Liver (tissue), 9 donors: Measurements from ENCODE around the gene ACTN4. TPM values are rescaled to one million over a fixed set of nuclear protein-coding genes. Genes with fewer than 3 reads are reported as not detected.

ENCODE experiments used
- DNase-seq: peaks from one replicate; pipeline ENCODE4 v3.0.0-alpha.2; 2017; ENCODE audit warnings: low spot score
- H3K27ac ChIP-seq, 2 donors: one replicate each; pipeline ENCODE4 v1.7.0; 2013; ENCODE audit warnings: inconsistent platforms in 2 of 2, low read length in 2 of 2, control low read depth in 1 of 2, low read depth in 1 of 2, mild to moderate bottlenecking in 1 of 2
- H3K27me3 ChIP-seq, 4 donors: one replicate each; pipeline versions ENCODE4 v1.6.1 to v1.7.0; 2013; ENCODE audit warnings: low read length in 3 of 4, inconsistent platforms in 1 of 4, mild to moderate bottlenecking in 1 of 4, moderate library complexity in 1 of 4; ENCODE audit not compliant: control insufficient read depth in 4 of 4, insufficient read depth in 4 of 4
- H3K36me3 ChIP-seq, 4 donors: one replicate each; pipeline versions ENCODE4 v1.6.1 to v1.7.0; 2013; ENCODE audit warnings: low read length in 3 of 4, mild to moderate bottlenecking in 3 of 4, low read depth in 1 of 4, moderate library complexity in 1 of 4; ENCODE audit not compliant: control insufficient read depth in 4 of 4, insufficient read depth in 3 of 4
- H3K4me1 ChIP-seq, 4 donors: one replicate each; pipeline versions ENCODE4 v1.6.1 to v1.7.0; 2013; ENCODE audit warnings: low read length in 3 of 4, mild to moderate bottlenecking in 3 of 4, moderate library complexity in 1 of 4; ENCODE audit not compliant: control insufficient read depth in 4 of 4, insufficient read depth in 4 of 4
- H3K4me3 ChIP-seq, 3 donors: one replicate each; pipeline versions ENCODE4 v1.6.1 to v1.7.0; 2013; ENCODE audit warnings: low read length in 3 of 3, control low read depth in 1 of 3, low read depth in 1 of 3, mild to moderate bottlenecking in 1 of 3
- H3K9ac ChIP-seq, 2 donors: one replicate each; pipeline ENCODE4 v1.7.0; 2013; ENCODE audit warnings: low read length in 2 of 2, mild to moderate bottlenecking in 2 of 2, moderate library complexity in 2 of 2, control low read depth in 1 of 2, low read depth in 1 of 2
- H3K9me3 ChIP-seq, 4 donors: one replicate each; pipeline versions ENCODE4 v1.6.1 to v1.7.0; 2013; ENCODE audit warnings: low read length in 3 of 4; ENCODE audit not compliant: control insufficient read depth in 4 of 4
- FOXA1 ChIP-seq: IDR thresholded peaks from 2 replicates; pipeline ENCODE4 v1.6.1; 2016; ENCODE audit warnings: antibody characterized with exemption
- HNF4A ChIP-seq, 2 donors: conservative IDR thresholded peaks; 2 replicates each; pipeline ENCODE4 v1.6.1; 2016; ENCODE audit warnings: antibody characterized with exemption in 2 of 2, mild to moderate bottlenecking in 2 of 2
- HNF4G ChIP-seq: IDR thresholded peaks from 2 replicates; pipeline ENCODE4 v1.6.1; 2016; ENCODE audit warnings: antibody characterized with exemption
- JUND ChIP-seq, 2 donors: IDR thresholded peaks; 2 replicates each; pipeline ENCODE4 v1.6.1; 2016; ENCODE audit warnings: antibody characterized with exemption in 2 of 2
- NR2F2 ChIP-seq: IDR thresholded peaks from 2 replicates; pipeline ENCODE4 v1.6.1; 2016; ENCODE audit warnings: antibody characterized with exemption
- RAD21 ChIP-seq, 2 donors: IDR thresholded peaks; 2 replicates each; pipeline ENCODE4 v1.6.1; 2016; ENCODE audit warnings: antibody characterized with exemption in 2 of 2, mild to moderate bottlenecking in 2 of 2
- RXRA ChIP-seq, 2 donors: IDR thresholded peaks; 2 replicates each; pipeline ENCODE4 v1.6.1; 2017 to 2018; ENCODE audit warnings: antibody characterized with exemption in 2 of 2, mild to moderate bottlenecking in 1 of 2
- SP1 ChIP-seq: IDR thresholded peaks from 2 replicates; pipeline ENCODE4 v1.6.1; 2018; ENCODE audit warnings: antibody characterized with exemption, mild to moderate bottlenecking
- TAF1 ChIP-seq: conservative IDR thresholded peaks from 2 replicates; pipeline ENCODE4 v1.6.1; 2016; ENCODE audit warnings: antibody characterized with exemption, mild to moderate bottlenecking
- YY1 ChIP-seq: IDR thresholded peaks from 2 replicates; pipeline ENCODE4 v1.6.1; 2016; ENCODE audit warnings: antibody characterized with exemption, mild to moderate bottlenecking
- WGBS: extraction: QIAGEN DNeasy Blood & Tissue Kit; methylation state at CpG from one replicate; pipeline ENCODE4 v1.1.7; 2013; 5-methylcytosine and 5-hydroxymethylcytosine counted together
- polyA plus RNA-seq, 2 donors: library from polyadenylated mRNA; stranded (reverse) in 1 of 2; unstranded in 1 of 2; fragments of 200-250 nt in 1 of 2; fragments of >200 nt in 1 of 2; fragmentation: Nextera tagmentation in 1 of 2; extraction: Ambion mirVana in 1 of 2; gene quantifications; one replicate each; pipeline versions ENCODE4 v1.2.1 to v1.2.3, GENCODE V29; 2013 to 2015
- total RNA-seq, 2 donors: library from RNA; depleted of rRNA; stranded (reverse); fragments of >200 nt; gene quantifications; one replicate each; pipeline ENCODE4 v1.2.3, GENCODE V29; 2014
- TF ChIP-seq, protein P1 (sequence below): fragments of 150-350 bp; IDR thresholded peaks from 2 replicates; pipeline ENCODE4 v1.5.1; 2017; ENCODE audit warnings: improper control_type of control experiment, low read depth, low read length; ENCODE audit not compliant: missing input control
- TF ChIP-seq, protein P2 (sequence below): IDR thresholded peaks from 2 replicates; pipeline ENCODE4 v1.6.1; 2016; ENCODE audit warnings: antibody characterized with exemption
- donor health status: healthy.
- donor health status: healthy.
- donor health status: healthy.
- donor health status: healthy.
- donor health status: healthy.

The ACTN4 gene
- total and polyA plus RNA-seq, 4 donors = 35.4 to 164 (median 98.7) TPM

DNA sequence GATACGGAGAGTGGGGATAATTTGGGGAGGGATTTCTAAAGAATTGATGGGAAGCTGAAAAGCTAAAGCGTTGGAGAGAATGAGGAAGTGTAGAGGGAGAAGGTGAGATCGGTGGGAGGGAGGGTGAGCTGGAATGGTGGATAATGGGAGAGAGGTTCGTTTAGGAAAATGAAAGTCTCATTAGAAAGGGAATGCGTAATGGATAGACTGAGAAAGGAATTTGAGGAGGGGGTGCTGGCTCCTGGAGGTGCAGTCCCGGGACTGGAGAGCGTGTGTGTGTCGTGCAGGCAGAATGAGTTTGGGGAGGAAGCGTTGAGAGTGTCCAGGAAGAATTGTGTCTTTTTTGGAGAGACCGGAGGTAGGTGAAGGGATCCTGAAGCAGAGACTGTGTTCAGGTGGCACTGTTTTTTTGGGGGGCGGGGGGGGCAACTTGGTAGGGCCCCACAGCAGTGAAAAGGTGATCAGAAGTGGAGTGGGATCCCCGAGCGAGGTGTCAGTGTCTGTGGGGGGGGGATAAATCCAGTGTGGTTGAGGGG, 1.4 kb downstream of the ACTN4 start:
- H3K9me3 ChIP-seq = no peaks in the 10 kb centered on the region
- H3K4me1 ChIP-seq = peaks cover 18 to 45% (median 38%) of the 10 kb centered on the region in 4 donors
- H3K36me3 ChIP-seq = no peaks in the 10 kb centered on the region
- DNase-seq = no peak
- peak overlapping the region; percentile 96 to 99 for H3K9ac ChIP-seq
- no peak for TF ChIP-seq SP1
- TF ChIP-seq, protein P1, sequence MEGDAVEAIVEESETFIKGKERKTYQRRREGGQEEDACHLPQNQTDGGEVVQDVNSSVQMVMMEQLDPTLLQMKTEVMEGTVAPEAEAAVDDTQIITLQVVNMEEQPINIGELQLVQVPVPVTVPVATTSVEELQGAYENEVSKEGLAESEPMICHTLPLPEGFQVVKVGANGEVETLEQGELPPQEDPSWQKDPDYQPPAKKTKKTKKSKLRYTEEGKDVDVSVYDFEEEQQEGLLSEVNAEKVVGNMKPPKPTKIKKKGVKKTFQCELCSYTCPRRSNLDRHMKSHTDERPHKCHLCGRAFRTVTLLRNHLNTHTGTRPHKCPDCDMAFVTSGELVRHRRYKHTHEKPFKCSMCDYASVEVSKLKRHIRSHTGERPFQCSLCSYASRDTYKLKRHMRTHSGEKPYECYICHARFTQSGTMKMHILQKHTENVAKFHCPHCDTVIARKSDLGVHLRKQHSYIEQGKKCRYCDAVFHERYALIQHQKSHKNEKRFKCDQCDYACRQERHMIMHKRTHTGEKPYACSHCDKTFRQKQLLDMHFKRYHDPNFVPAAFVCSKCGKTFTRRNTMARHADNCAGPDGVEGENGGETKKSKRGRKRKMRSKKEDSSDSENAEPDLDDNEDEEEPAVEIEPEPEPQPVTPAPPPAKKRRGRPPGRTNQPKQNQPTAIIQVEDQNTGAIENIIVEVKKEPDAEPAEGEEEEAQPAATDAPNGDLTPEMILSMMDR = no peak
- no peak for TF ChIP-seq JUND (IDR thresholded peaks at IDR 0.05)
- no peaks in the 10 kb centered on the region for H3K27me3 ChIP-seq
- H3K27ac ChIP-seq = peak overlapping the region; percentile 91
- peak overlapping the region; percentile 94 to 99 (median 98) for H3K4me3 ChIP-seq
- WGBS = under 1% methylated on average over 13 of the region's 13 CpGs

DNA sequence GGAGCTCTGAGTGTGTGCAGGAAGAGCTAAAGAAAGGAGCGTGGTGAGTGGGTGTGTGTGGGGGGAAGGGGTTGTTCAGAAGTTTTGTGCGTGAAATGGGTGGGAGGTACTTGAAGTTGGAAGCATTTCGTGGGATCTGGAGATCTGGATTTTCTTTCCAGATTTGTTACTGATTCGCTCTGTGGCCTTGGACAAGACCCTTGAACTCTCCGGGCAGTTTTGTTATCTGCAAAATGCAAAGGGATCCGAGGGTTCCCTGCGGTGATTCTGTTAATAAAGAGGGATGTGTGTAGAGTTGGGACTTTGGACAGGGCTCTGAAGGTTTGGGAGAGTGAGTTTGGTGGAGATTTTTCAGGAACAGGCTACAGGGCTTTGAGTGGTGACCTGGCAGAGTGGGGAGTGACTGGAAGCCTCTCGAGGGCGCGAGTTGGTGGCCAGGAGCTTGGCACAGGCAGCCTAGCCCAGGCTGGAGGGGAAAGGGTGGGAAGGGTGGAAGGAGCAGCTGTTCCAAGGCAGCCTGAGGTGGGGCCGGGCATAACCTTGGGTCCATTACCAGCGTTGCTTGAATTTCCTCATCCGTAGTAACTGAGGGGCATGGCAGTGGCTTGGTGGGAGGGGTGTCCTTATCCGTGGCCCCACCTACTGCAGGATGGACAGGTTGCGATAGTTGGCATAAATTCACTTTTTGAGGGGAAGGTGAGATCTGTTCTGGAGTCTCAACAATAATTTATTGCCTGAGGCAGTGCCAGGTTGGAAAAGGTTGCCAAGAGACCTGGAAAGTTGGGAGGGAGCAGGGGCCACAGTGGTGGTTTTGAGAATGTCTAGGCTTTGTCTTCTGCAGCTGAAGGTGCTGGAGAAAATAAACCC, 2.1 kb downstream of the ACTN4 start:
- peaks cover 21 to 52% (median 45%) of the 10 kb centered on the region in 4 donors for H3K4me1 ChIP-seq
- no peaks in the 10 kb centered on the region for H3K9me3 ChIP-seq
- peak overlapping the region; percentile 91 for H3K27ac ChIP-seq
- no peak for DNase-seq
- peak overlapping the region; percentile 23 to 99 for H3K9ac ChIP-seq
- 5% methylated on average over 15 of the region's 15 CpGs for WGBS
- peak overlapping the region; percentile 94 to 99 (median 98) for H3K4me3 ChIP-seq
- TF ChIP-seq SP1 (peak; percentile 80), HNF4G (peak; percentile 75), HNF4A (conservative IDR thresholded peaks at IDR 0.05) (peak; percentile 86 to 94), NR2F2 (peak; percentile 25), RXRA (IDR thresholded peaks at IDR 0.05) (peak; percentile 58 to 63), TAF1 (peak; percentile 77), RAD21 (IDR thresholded peaks at IDR 0.05) (peak; percentile 31 to 53), YY1 (peak; percentile 55)
- TF ChIP-seq, protein P1 = no peak
- TF ChIP-seq, protein P2, sequence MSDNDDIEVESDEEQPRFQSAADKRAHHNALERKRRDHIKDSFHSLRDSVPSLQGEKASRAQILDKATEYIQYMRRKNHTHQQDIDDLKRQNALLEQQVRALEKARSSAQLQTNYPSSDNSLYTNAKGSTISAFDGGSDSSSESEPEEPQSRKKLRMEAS = no peak
- no peaks in the 10 kb centered on the region for H3K36me3 ChIP-seq
- no peaks in the 10 kb centered on the region for H3K27me3 ChIP-seq

DNA sequence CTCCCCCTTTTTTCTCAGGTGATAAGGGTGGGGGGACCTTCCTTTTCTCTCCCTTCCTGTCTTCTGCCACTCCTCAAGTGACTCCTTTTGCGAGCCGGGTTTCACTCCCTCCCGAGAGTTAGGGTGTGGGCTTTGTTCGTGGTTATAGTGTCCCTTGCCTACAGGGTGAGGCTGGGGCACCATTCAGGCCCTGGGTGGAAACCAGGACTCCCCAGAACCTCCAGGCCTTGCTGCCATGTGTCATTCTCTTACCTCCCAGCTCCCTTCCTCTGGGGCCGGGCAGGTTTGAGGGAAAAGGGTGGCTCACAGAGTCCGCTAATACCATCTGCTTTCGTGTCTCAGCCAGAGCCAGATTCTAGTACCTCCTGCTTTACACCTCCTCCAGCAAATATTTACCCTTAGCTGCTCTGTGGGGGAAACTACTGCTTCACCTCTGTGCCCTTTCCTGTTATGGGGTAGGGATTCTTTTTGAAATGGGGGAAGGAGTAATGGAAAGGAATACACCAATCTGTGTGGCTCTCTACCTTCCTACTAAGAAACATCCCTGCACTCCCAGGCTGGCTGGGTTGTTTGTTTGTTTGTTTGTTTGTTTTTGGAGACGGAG, 2.8 kb downstream of the ACTN4 start:
- Histone ChIP-seq H3K4me1 (peaks cover 21 to 60% (median 52%) of the 10 kb centered on the region in 4 donors), H3K9me3 (no peaks in the 10 kb centered on the region), H3K36me3 (no peaks in the 10 kb centered on the region), H3K27me3 (no peaks in the 10 kb centered on the region), H3K9ac (peak overlapping the region; percentile 20 to 99), H3K27ac (peak overlapping the region; percentile 91), H3K4me3 (peak overlapping the region; percentile 94 to 99 (median 98))
- DNase-seq = no peak
- no peak for TF ChIP-seq FOXA1
- no peak for TF ChIP-seq HNF4A (conservative IDR thresholded peaks at IDR 0.05)
- WGBS = 9% methylated on average over 8 of the region's 8 CpGs
